GM18526 (cell line): ENCODE measurements around the gene AOC2.

Source experiments
- POLR2A ChIP-seq: IDR thresholded peaks from 3 replicates; pipeline ENCODE4 v1.6.1; 2011; ENCODE audit not compliant: insufficient read length; ENCODE audit errors: extremely low read depth

Gene AOC2

DNA sequence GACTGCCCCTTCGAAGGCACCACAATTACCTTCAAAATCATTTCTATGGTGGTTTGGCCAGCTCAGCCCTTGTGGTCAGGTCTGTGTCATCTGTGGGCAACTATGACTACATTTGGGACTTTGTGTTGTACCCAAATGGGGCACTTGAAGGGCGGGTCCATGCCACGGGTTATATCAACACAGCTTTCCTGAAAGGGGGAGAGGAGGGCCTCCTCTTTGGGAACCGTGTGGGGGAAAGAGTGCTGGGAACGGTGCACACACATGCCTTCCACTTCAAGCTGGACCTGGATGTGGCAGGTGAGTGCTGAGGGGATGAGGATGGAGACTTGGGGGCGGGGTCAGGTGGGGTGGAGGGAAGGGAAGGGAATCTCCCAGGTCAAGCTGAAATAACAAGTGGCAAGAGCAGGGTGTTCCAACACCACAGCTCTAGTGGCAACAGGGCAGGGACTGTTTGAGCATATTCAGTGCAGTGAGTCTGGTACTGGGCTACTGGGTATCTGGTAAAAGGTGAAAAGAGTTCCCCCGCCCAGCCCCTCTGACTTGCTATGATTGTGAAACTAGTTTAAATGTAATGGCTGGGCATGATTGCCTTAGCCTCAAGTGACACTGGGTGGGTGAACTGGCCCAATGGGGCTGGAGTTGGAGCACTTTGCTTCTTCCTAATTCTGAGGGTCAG is 1.7 kb downstream of the AOC2 start:
- no peak for TF ChIP-seq POLR2A

DNA sequence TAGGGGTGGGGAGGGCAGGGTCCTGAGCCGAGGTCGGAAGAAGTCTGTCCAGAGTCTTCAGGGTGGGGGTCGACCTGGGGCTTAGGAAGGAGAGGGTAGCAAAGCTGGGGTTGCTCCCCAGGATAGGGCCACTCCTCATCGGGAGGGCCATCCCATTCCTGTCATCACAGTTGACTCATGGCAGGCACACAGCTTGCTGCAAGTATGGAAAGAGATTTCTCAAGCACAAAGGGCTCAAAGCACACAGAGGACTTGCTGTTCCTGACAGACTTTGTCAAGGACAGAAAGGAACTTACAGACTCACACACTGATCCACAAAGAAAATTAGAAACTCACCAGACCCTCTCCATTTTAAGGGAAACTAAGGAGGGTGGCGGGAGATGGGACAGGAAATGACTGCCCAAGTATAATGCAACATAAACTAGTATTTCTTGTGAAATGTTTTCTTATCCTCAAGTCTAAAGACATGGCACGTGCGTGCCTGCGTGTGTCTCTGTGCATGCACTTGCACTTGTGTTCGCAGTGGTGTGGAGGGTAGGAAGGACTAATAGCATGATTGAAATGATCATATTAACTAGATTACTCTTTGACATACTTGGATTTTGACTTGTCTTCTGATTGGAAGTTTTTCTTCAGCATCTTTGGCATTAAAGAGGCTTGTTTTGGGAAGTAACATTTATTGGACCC is 2.4 kb downstream of the AOC2 start:
- no peak for TF ChIP-seq POLR2A

- no peak for TF ChIP-seq POLR2A
These were observed 3.7 kb downstream of the AOC2 start for GRCh38 chr17:42848093-42848492.

GRCh38 chr17:42849031-42849430 is 4.7 kb downstream of the AOC2 start:
- no peak for TF ChIP-seq POLR2A

DNA sequence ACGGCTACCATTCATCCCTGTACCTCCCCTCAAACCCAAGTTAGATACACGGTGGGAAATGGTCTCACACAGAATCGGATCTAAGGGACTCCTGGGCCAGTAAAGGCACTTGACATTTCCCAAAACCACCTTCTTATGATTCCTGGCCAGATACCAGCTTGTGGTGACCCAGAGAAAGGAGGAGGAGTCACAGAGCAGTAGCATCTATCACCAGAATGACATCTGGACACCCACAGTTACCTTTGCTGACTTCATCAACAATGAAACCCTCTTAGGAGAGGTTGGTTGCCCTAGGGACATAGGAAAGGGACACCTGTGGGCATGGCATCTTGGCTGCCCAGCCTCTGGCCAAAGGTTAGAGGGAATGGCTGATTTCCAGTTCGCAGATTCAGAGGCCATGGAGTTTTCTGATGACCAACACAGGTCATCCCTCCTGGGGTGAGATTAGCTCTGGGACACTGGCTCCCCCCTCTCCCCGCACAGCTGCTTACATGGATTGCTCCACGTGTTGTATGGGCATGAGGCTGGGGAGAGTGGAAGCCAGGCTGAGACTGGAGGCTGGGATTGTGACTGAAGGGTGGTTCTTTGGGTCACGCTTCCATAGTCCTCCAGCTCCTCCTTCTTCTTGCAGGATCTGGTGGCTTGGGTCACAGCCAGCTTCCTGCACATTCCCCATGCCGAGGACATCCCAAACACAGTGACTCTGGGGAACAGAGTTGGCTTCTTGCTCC is 5.2 kb downstream of the AOC2 start:
- no peak for TF ChIP-seq POLR2A

DNA sequence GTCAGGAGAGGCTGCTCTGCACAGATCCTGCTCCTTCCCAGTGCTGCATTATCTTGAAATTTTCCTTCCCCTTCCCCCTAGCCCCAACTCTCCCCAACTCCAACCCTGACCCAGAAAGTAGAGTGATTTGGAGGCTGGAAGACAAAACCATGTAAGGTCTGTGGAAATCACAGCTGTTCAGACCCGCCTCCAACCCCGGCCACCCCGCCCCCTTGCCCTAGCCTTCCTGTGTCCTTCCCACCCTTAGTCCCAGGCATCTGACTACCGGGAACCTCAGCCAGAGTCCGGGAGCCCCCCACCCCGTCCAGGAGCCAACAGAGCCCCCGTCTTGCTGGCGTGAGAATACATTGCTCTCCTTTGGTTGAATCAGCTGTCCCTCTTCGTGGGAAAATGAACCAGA is 6.6 kb downstream of the AOC2 start, which contains the start of gene AOC3:
Gene AOC3 (plus strand): TSS at position 246 of the 400 bp plus-strand sequence. CDS start 145 bp downstream, at position 391.
- TF ChIP-seq POLR2A, result no peak

DNA sequence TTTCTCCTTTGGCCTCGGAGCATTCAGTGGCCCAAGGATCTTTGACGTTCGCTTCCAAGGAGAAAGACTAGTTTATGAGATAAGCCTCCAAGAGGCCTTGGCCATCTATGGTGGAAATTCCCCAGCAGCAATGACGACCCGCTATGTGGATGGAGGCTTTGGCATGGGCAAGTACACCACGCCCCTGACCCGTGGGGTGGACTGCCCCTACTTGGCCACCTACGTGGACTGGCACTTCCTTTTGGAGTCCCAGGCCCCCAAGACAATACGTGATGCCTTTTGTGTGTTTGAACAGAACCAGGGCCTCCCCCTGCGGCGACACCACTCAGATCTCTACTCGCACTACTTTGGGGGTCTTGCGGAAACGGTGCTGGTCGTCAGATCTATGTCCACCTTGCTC is 8.0 kb downstream of the AOC2 start:
- TF ChIP-seq POLR2A, result no peak

GRCh38 chr17:42853004-42853403 is 8.6 kb downstream of the AOC2 start:
- no peak for TF ChIP-seq POLR2A

GRCh38 chr17:42853597-42853967 is 9.2 kb downstream of the AOC2 start:
- no peak for TF ChIP-seq POLR2A

GRCh38 chr17:42853968-42854790 is 9.8 kb downstream of the AOC2 start:
- TF ChIP-seq POLR2A, result no peak

GRCh38 chr17:42855048-42855596 is 10.7 kb downstream of the AOC2 start:
- no peak for TF ChIP-seq POLR2A

- TF ChIP-seq POLR2A, result no peak
These were observed 13.0 kb downstream of the AOC2 start for GRCh38 chr17:42857389-42857788.

DNA sequence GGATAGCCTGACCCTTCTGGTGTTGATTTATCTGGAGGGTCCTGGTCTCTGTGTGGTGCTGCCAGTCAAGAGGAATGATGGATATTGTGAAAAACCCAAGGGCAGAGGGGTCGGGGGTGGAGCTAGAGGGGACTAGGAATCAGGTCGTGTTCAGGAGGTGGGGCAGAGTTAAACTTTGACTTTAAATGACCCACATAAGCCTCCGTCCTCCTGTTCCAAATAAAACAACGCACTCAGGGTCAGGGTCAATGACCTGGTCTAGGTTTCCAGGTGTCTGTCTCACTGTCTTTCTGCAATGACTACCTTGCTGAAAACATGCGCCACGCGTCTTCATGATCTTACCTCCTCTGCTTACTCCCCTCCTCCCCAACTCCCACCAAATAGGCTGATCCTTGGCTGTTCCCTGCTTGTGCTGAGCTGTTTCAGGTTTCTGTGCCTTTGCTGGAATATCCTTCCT is 21.3 kb downstream of the AOC2 start:
- TF ChIP-seq POLR2A, result no peak

DNA sequence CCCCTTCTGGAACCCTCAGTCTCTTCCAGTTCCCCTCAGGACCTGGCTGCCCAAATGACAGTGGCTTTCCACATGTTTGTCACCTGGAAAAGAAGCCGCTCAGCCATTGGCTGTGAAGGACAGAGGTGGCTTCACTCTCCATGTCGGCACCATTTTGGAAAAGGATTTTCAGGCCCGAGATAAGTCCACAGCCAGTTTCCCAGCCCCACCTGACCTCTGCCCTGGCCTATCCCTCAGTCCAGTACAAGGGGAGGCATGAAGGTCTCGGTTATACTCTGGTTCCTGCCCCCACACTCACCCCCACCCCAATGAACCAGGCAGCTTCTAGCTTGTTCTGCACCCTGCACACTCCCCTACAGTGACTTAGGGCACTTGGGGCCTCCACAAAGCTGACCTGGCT is 21.8 kb downstream of the AOC2 start:
- TF ChIP-seq POLR2A, result no peak
